HepG2 (cell line): Measurements from ENCODE around the gene ZNF282. TPM values are rescaled to one million over a fixed set of nuclear protein-coding genes. Genes with fewer than 3 reads are reported as not detected.

Experiments used
- ARNT2 ChIP-seq: sonication (generic); formaldehyde crosslinking; IDR thresholded peaks from 2 replicates; pipeline ENCODE4 v1.8.0; 2022; ENCODE audit warnings: mild to moderate bottlenecking, low read depth, missing genetic modification reagents, moderate library complexity
- BHLHE40 ChIP-seq: IDR thresholded peaks from 2 replicates; pipeline ENCODE4 v1.6.1; 2011; ENCODE audit warnings: low read length, improper control_type of control experiment
- E2F1 ChIP-seq: sonication (generic); formaldehyde crosslinking; IDR thresholded peaks from 2 replicates; pipeline ENCODE4 v1.5.0; 2020; ENCODE audit warnings: missing genetic modification reagents
- GMEB1 ChIP-seq: sonication (generic); formaldehyde crosslinking; IDR thresholded peaks from 2 replicates; pipeline ENCODE4 v1.5.1; 2020; ENCODE audit warnings: missing genetic modification reagents, mild to moderate bottlenecking, borderline replicate concordance
- HOXA9 ChIP-seq: sonication (generic); formaldehyde crosslinking; IDR thresholded peaks from 2 replicates; pipeline ENCODE4 v1.8.1; 2022; ENCODE audit warnings: missing genetic modification reagents, mild to moderate bottlenecking, moderate library complexity, borderline replicate concordance
- MAX ChIP-seq: IDR thresholded peaks from 2 replicates; pipeline ENCODE4 v1.6.1; 2012; ENCODE audit warnings: inconsistent platforms
- MXI1 ChIP-seq: IDR thresholded peaks from 3 replicates; pipeline ENCODE4 v1.6.1; 2012; ENCODE audit warnings: low read depth, low read length, inconsistent platforms, borderline replicate concordance
- NFE2L2 ChIP-seq: fragments of 150-350 bp; IDR thresholded peaks from 2 replicates; pipeline ENCODE4 v1.6.1; 2014; ENCODE audit warnings: low read length
- ONECUT2 ChIP-seq: sonication (generic); formaldehyde crosslinking; IDR thresholded peaks from 2 replicates; pipeline ENCODE4 v1.4.0; 2020; ENCODE audit warnings: missing genetic modification reagents
- PAF1 ChIP-seq: IDR thresholded peaks from 2 replicates; pipeline ENCODE4 v1.6.1; 2016; ENCODE audit warnings: missing genetic modification reagents, missing compliant biosample characterization
- RFX3 ChIP-seq: IDR thresholded peaks from 2 replicates; pipeline ENCODE4 v1.6.1; 2016; ENCODE audit warnings: missing biosample characterization, missing genetic modification reagents
- TBX2 ChIP-seq: sonication (generic); formaldehyde crosslinking; IDR thresholded peaks from 2 replicates; pipeline ENCODE4 v1.5.0; 2020; ENCODE audit warnings: missing genetic modification reagents, mild to moderate bottlenecking, borderline replicate concordance
- UBTF ChIP-seq: sonication (generic); formaldehyde crosslinking; IDR thresholded peaks from 2 replicates; pipeline ENCODE4 v1.4.0; 2020; ENCODE audit warnings: mild to moderate bottlenecking, missing genetic modification reagents
- ZBTB10 ChIP-seq: sonication (generic); formaldehyde crosslinking; IDR thresholded peaks from 2 replicates; pipeline ENCODE4 v1.4.0; 2020; ENCODE audit warnings: missing genetic modification reagents, borderline replicate concordance
- ZFX ChIP-seq: sonication (generic); formaldehyde crosslinking; IDR thresholded peaks from 2 replicates; pipeline ENCODE4 v1.4.0; 2020; ENCODE audit warnings: mild to moderate bottlenecking, low read depth, missing genetic modification reagents, moderate library complexity
- ZNF296 ChIP-seq: sonication (generic); formaldehyde crosslinking; conservative IDR thresholded peaks from 2 replicates; pipeline ENCODE4 v1.5.0; 2020; ENCODE audit warnings: mild to moderate bottlenecking, missing genetic modification reagents
- ZNF343 ChIP-seq: sonication (generic); formaldehyde crosslinking; IDR thresholded peaks from 2 replicates; pipeline ENCODE4 v1.4.0; 2020; ENCODE audit warnings: mild to moderate bottlenecking, missing genetic modification reagents
- ZNF550 ChIP-seq: sonication (generic); formaldehyde crosslinking; IDR thresholded peaks from 2 replicates; pipeline ENCODE4 v1.4.0; 2020; ENCODE audit warnings: mild to moderate bottlenecking, missing genetic modification reagents, borderline replicate concordance
- ZNF605 ChIP-seq: sonication (generic); formaldehyde crosslinking; IDR thresholded peaks from 2 replicates; pipeline ENCODE4 v1.8.0; 2022; ENCODE audit warnings: mild to moderate bottlenecking, missing genetic modification reagents
- ZNF772 ChIP-seq: sonication (generic); formaldehyde crosslinking; IDR thresholded peaks from 2 replicates; pipeline ENCODE4 v1.5.0; 2020; ENCODE audit warnings: mild to moderate bottlenecking, missing genetic modification reagents
- polyA plus RNA-seq, 8 experiments: library from polyadenylated mRNA; depleted of rRNA in 3 of 8; stranded (reverse) in 7 of 8; unstranded in 1 of 8; fragments of >200 nt; fragmentation: Illumina TruSeq in 4 of 8; extraction: Trizol in 4 of 8; gene quantifications; 2 replicates each; pipeline versions ENCODE4 v1.2.1 to v1.2.3, GENCODE V29; 2011 to 2016; ENCODE audit warnings: low read depth in 4 of 8, missing spikeins in 1 of 8, mixed read lengths in 1 of 8; ENCODE audit not compliant: insufficient read depth in 1 of 8
- total RNA-seq, 5 experiments: library from RNA; depleted of rRNA; stranded (reverse); fragments of >200 nt; fragmentation: Illumina TruSeq; extraction: Trizol; gene quantifications; 2 replicates each; pipeline ENCODE4 v1.2.3, GENCODE V29; 2016; ENCODE audit warnings: low read depth in 1 of 5

The ZNF282 gene
- total and polyA plus RNA-seq, 2 of the 13 experiments (the other 11 are each of a cell fraction or from before 2014, with no cell fraction given), result 9.1 to 20.9 TPM

DNA sequence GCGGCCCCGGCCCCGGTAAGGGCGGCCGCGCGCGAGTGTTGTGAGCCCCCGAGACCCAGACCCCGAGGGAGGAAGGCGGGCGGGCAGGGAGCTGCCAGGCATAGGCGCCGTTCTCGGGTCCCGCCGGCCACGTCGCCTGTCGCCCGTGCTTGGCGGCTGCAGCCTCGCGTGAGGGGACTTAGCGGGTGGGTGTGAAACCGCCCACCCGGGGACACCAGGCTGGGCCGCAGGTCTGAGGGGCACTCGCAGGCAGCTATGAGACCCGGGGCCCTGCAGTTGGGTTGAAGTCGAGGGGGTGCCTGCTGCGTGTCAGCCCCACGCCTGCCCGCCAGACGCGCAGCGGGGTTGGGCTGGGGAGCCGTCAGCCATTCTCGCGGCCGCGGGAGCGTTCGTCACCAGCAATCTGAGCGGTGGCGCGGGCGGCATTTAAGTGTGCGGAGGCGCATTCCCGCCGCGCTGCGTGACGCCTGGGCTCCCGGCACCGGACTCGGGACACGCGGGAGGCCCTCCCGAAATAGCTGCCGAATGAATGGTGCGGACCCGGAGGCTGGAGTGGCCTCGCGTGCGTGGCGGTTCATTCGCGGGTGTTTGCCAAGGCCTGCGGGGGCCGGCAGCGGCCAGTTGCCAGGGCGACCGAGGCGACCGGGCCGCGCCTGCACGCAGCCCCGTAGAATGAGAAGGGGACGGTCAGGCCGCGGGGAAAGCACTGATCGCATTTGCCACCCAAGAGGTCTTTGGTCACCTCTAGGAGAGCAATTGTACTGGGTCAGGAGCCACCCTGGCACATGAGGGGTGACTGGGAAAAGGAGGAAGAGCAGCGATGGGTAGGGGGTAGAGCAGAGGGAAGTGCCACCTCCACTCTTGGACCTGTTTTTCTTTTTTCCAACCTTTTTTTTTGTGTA is 47.3 kb upstream of the ZNF282 start (continued):
- TF ChIP-seq ZNF605 (0 out of 2 replicates have a peak, but pooled peaks have one; percentile 64), ZNF550 (CRISPR knock-in tag) (no peak), ZNF343 (CRISPR knock-in tag) (0 out of 2 replicates have a peak, but pooled peaks have one; percentile 5), MAX (peak; percentile 34; the same call in 1 of the 2 replicates), NFE2L2 (no peak), ZNF296 (CRISPR knock-in tag) (no peak), ZFX (peak; percentile 64), ARNT2 (CRISPR knock-in tag) (0 out of 2 replicates have a peak, but pooled peaks have one; percentile 64), RFX3 (peak; percentile 81), E2F1 (CRISPR knock-in tag) (no peak; the same call in 1 of the 2 replicates), ZNF772 (no peak), PAF1 (CRISPR knock-in tag) (no peak), TBX2 (CRISPR knock-in tag) (peak; percentile 42; the same call in 1 of the 2 replicates), MXI1 (peak; percentile 40; the same call in 2 of the 3 replicates), BHLHE40 (no peak), GMEB1 (CRISPR knock-in tag) (no peak), ONECUT2 (no peak), ZBTB10 (CRISPR knock-in tag) (no peak), UBTF (peak; percentile 76), HOXA9 (CRISPR knock-in tag) (peak; percentile 35; the same call in 1 of the 2 replicates)
